K562 (cell line): ENCODE data around the gene AGPAT3. TPM values are rescaled to one million over a fixed set of nuclear protein-coding genes. Genes with fewer than 3 reads are reported as not detected.
A peak's percentile ranks its signal among the peaks of the same experiment; 100 is the strongest.

ENCODE experiments used
- ATAC-seq: fragments of 200-7000 bp; cut with Tn5 transposase; 3 replicates; pipeline ENCODE4 v1.9.1; 2020; ENCODE audit warnings: moderate library complexity
- BruUV-seq: library from RNA; stranded (reverse); fragments of 400-500 nt; replicated peaks from 2 replicates; lab custom pipeline; 2021; lab: Mats Ljungman, UMichigan
- CTCF ChIA-PET: fragments of 300-600 bp; formaldehyde crosslinking; extraction: SDS; loops from one replicate; lab custom pipeline; 2021; ENCODE audit warnings: low intra/inter-chr PET ratio; lab: Yijun Ruan, JAX
- POLR2A ChIA-PET: fragments of 300-600, 350-650 bp; sonication (Branson Sonifier 250); formaldehyde crosslinking; extraction: SDS; loops from one replicate; lab custom pipeline; 2021; ENCODE audit warnings: antibody characterized with exemption, inconsistent platforms; lab: Yijun Ruan, JAX
- DNase-seq, 4 experiments: peaks; one replicate each; pipeline versions ENCODE4 v3.0.0 to v3.0.0-alpha.2; 2011 to 2018; ENCODE audit warnings: low spot score in 3 of 4, mixed read lengths in 3 of 4; ENCODE audit errors: extremely low read depth in 1 of 4
- FAIRE-seq: peaks from 2 replicates; lab custom pipeline; 2011; peaks lifted over from hg19 to GRCh38; lab: Jason Lieb, UNC
- H2AFZ ChIP-seq: 2 replicates; pipeline ENCODE4 v1.6.0; 2011; ENCODE audit warnings: low read depth, low read length, control low read depth, inconsistent platforms
- H3K27ac ChIP-seq: fragments of 200-600 bp; 3 replicates; pipeline ENCODE4 v1.8.0; 2011; ENCODE audit warnings: low read depth, mild to moderate bottlenecking, control low read depth, inconsistent platforms, low read length, moderate library complexity, mixed read lengths; ENCODE audit errors: extremely low read depth
- H3K27me3 ChIP-seq, 2 experiments: fragments of 300-600 bp in 1 of 2; 2 replicates in 1 of 2; 3 replicates in 1 of 2; pipeline versions ENCODE4 v1.6.0 to v1.8.0; 2011; ENCODE audit warnings: inconsistent platforms in 2 of 2, low read length in 2 of 2, mild to moderate bottlenecking in 1 of 2, mixed read lengths in 1 of 2, moderate library complexity in 1 of 2; ENCODE audit not compliant: control insufficient read depth in 2 of 2, insufficient read depth in 2 of 2
- H3K36me3 ChIP-seq: fragments of 300-600 bp; 3 replicates; pipeline ENCODE4 v1.8.0; 2011; ENCODE audit warnings: mild to moderate bottlenecking, low read length, inconsistent platforms; ENCODE audit not compliant: control insufficient read depth, insufficient read depth
- H3K4me1 ChIP-seq, 2 experiments: fragments of 200-600 bp in 1 of 2; replicated peaks in 1 of 2; 2 replicates in 1 of 2; 3 replicates in 1 of 2; pipeline versions ENCODE4 v1.5.1 to v1.8.0; 2011; ENCODE audit warnings: inconsistent platforms in 2 of 2, low read length in 2 of 2, mild to moderate bottlenecking in 1 of 2, mixed read lengths in 1 of 2, moderate library complexity in 1 of 2; ENCODE audit not compliant: control insufficient read depth in 2 of 2, insufficient read depth in 2 of 2
- H3K4me2 ChIP-seq: 2 replicates; pipeline ENCODE4 v1.6.1; 2011; ENCODE audit warnings: low read length, control low read depth, inconsistent platforms, mixed read lengths; ENCODE audit not compliant: insufficient read depth
- H3K4me3 ChIP-seq: fragments of 200-600 bp; sonication (generic), shearing (Covaris generic); 2 replicates; pipeline ENCODE4 v1.5.1; 2016; ENCODE audit warnings: control low read depth, inconsistent platforms
- H3K79me2 ChIP-seq: fragments of 200-600 bp; 3 replicates; pipeline ENCODE4 v1.8.0; 2011; ENCODE audit warnings: low read length, inconsistent platforms; ENCODE audit not compliant: control insufficient read depth, insufficient read depth
- H3K9ac ChIP-seq, 2 experiments: 2 replicates each; pipeline versions ENCODE4 v1.6.0 to v1.6.1; 2011; ENCODE audit warnings: low read depth in 2 of 2, low read length in 2 of 2, control low read depth in 1 of 2, inconsistent platforms in 1 of 2, mild to moderate bottlenecking in 1 of 2, mixed read lengths in 1 of 2; ENCODE audit not compliant: insufficient read depth in 1 of 2
- H3K9me1 ChIP-seq: one replicate; pipeline ENCODE4 v1.6.0; 2011; ENCODE audit warnings: inconsistent platforms, mild to moderate bottlenecking, low read length, moderate library complexity; ENCODE audit not compliant: control insufficient read depth, insufficient read depth
- H3K9me3 ChIP-seq: replicated peaks from 2 replicates; pipeline ENCODE4 v1.5.1; 2011; ENCODE audit warnings: low read depth, low read length, inconsistent platforms; ENCODE audit not compliant: control insufficient read depth, insufficient read depth
- H4K20me1 ChIP-seq: replicated peaks from 2 replicates; pipeline ENCODE4 v1.6.1; 2011; ENCODE audit warnings: low read length, inconsistent platforms, mixed read lengths; ENCODE audit not compliant: control insufficient read depth, insufficient read depth
- AFF1 ChIP-seq, 2 experiments: fragments of 450-650 bp; IDR thresholded peaks; 2 replicates each; pipeline ENCODE4 v1.6.1; 2018; ENCODE audit warnings: mild to moderate bottlenecking in 2 of 2, low read depth in 1 of 2; ENCODE audit not compliant: partially characterized antibody in 2 of 2
- ARID2 ChIP-seq: fragments of 450-650 bp; IDR thresholded peaks from 2 replicates; pipeline ENCODE4 v1.6.1; 2017; ENCODE audit warnings: antibody characterized with exemption, mild to moderate bottlenecking
- L3MBTL2 ChIP-seq: fragments of 450-650 bp; IDR thresholded peaks from 2 replicates; pipeline ENCODE4 v1.6.1; 2016; ENCODE audit warnings: mild to moderate bottlenecking, moderate library complexity
- YBX1 ChIP-seq: fragments of 450-650 bp; IDR thresholded peaks from 2 replicates; pipeline ENCODE4 v1.7.1; 2016; ENCODE audit warnings: mild to moderate bottlenecking
- ZNF263 ChIP-seq: sonication (generic); formaldehyde crosslinking; IDR thresholded peaks from 2 replicates; pipeline ENCODE4 v1.8.0; 2022; ENCODE audit warnings: mild to moderate bottlenecking, missing genetic modification reagents, borderline replicate concordance
- ZNF3 ChIP-seq: fragments of 250-450 bp; sonication (Bioruptor Pico); IDR thresholded peaks from 2 replicates; pipeline ENCODE4 v1.5.0; 2021; ENCODE audit warnings: mild to moderate bottlenecking, moderate library complexity
- WGBS: fragments of 100-300 bp; shearing (Covaris generic); methylation state at CpG from one replicate; pipeline ENCODE4 v1.1.6; 2016; ENCODE audit warnings: low coverage, mixed read lengths; ENCODE audit not compliant: insufficient coverage; ENCODE audit errors: missing lambda C conversion rate; 5-methylcytosine and 5-hydroxymethylcytosine counted together
- in situ Hi-C: fragments of 300-500 bp; cut with MboI; formaldehyde crosslinking; loops from 4 replicates; pipeline ENCODE4 v1.15.0; 2018; ENCODE audit warnings: inconsistent platforms, mixed read lengths
- intact Hi-C: fragments of 100-400 bp; cut with micrococcal nuclease; formaldehyde crosslinking; loops from 2 replicates; pipeline ENCODE4 v1.14.2; 2022
- polyA plus RNA-seq, 8 experiments: library from polyadenylated mRNA; depleted of rRNA in 4 of 8; stranded (reverse) in 5 of 8; unstranded in 3 of 8; fragments of >200 nt; fragmentation: Nextera tagmentation in 2 of 8; fragmentation: Illumina TruSeq in 1 of 8; extraction: Ambion mirVana in 2 of 8; extraction: Trizol in 1 of 8; gene quantifications; 2 replicates each; pipeline versions ENCODE4 v1.2.1 to v1.2.3, GENCODE V29; 2011 to 2014; ENCODE audit warnings: inconsistent platforms in 1 of 8, missing spikeins in 1 of 8
- total RNA-seq, 7 experiments: library from RNA; depleted of rRNA in 6 of 7; stranded (reverse); fragments of >200 nt in 6 of 7; fragmentation: Illumina TruSeq in 2 of 7; extraction: Trizol in 2 of 7; gene quantifications; 2 replicates each; pipeline versions ENCODE4 v1.2.1 to v1.2.3, GENCODE V29; 2011 to 2021; ENCODE audit warnings: low replicate concordance in 1 of 7

Gene AGPAT3
- total and polyA plus RNA-seq, 9 of the 15 experiments (the other 6 are each of a cell fraction or from before 2014, with no cell fraction given), result 1.5 to 88.4 (median 35.7) TPM

GRCh38 chr21:43896696-43897299, 31.8 kb downstream of the AGPAT3 start (continued):
- TF ChIP-seq AFF1 (IDR thresholded peaks at IDR 0.05; ENCODE audit: low read depth in 1 of 2, partially characterized antibody in 2 of 2) (peak in 1 of 2 experiments; percentile 9), ARID2 (0 out of 2 replicates have a peak, but pooled peaks have one; percentile 19), L3MBTL2 (peak; percentile 32; the same call in 1 of the 2 replicates)

- no TSS peak for BruUV-seq
- no peak overlapping the region for H3K27ac ChIP-seq
- intact Hi-C loops, result loop anchor here (5.0 kb wide), 1 partner anchor 87 kb away; no protein-coding TSS in a partner anchor
- WGBS, result 87% methylated on average over 23 of the region's 23 CpGs
- ATAC-seq (no peak), FAIRE-seq (no peak), DNase-seq (no peak)
- TF ChIP-seq ZNF3 (CRISPR knock-in tag) (no peak), ZNF263 (CRISPR knock-in tag) (0 out of 2 replicates have a peak, but pooled peaks have one; percentile 20), YBX1 (no peak)
- peak overlapping the region in 1 of 2 experiments; percentile 31; a peak in 2 of 4 replicates for H3K9ac ChIP-seq
- H2AFZ ChIP-seq, result no peak overlapping the region
- no peaks in the 10 kb centered on the region for H3K9me3 ChIP-seq
- no peaks in the 10 kb centered on the region for H3K27me3 ChIP-seq
- ChIA-PET POLR2A (interaction anchor here (0.5 to 0.8 kb wide), 3 partner anchors 19 to 1731 kb away, joined by 3 to 5 read pairs (median 3); no protein-coding TSS in a partner anchor), CTCF (no interaction called here)
- no peaks in the 10 kb centered on the region for H4K20me1 ChIP-seq
- H3K4me1 ChIP-seq, result peaks cover 18 to 36% of the 10 kb centered on the region in 2 experiments
- H3K4me2 ChIP-seq, result no peak overlapping the region
- H3K9me1 ChIP-seq, result no peaks in the 10 kb centered on the region
- peaks cover 83% of the 10 kb centered on the region for H3K79me2 ChIP-seq
- no peak overlapping the region for H3K4me3 ChIP-seq
- in situ Hi-C loops, result no loop called here
- peaks cover 37% of the 10 kb centered on the region; the same call in 2 of the 3 replicates for H3K36me3 ChIP-seq
Measured at GRCh38 chr21:43899307-43900077, 34.5 kb downstream of the AGPAT3 start.
